ENCODE measurements around the gene ADORA1. TPM values are rescaled to one million over a fixed set of nuclear protein-coding genes. Genes with fewer than 3 reads are reported as not detected.

Gene ADORA1
- total and polyA plus RNA-seq, 2 of the 4 experiments (the other 2 are of a cell fraction) = 0.36 to 0.56 TPM

DNA sequence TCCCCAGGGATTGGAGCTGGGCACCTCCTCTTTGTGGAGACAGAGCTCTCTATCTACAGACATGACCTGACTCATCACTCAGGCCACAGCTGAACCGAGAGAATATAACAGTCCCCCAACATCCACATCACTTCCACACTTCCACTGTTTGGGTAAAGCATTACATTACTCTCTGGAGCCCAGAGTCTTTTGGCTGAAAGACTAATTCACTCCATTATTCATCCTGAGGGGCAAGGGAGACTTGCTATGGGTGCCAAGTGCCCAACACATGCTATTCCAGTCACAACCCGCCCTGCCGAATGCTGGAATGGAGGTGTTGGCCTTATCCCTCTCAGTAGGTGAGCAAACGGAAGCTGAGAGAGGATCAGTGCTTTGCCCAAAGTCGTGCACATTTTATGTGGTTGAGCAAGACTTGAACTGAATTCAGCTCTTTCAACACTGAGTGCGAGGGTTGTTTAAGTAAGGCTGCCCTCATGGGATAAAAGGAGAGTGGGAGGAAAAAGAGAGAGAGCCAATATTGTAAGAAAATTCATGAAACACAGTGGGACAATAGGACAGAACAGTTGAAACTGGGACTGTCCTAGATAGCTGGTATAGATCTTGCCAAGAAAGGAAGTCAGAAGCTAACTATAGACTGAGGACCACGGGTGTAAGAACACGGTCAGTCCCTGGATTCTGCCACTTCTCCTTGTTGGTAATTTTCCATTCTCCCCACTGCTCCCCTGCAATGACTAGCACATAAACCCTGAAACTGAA lies 72.5 kb downstream of the ADORA1 start:
- Histone ChIP-seq H3K23ac (ENCODE audit: low read depth, low read length) (peak overlapping the region; percentile 64; the same call in 1 of the 2 replicates), H3K4ac (ENCODE audit: low read depth, low read length) (peak overlapping the region; percentile 69), H3K18ac (ENCODE audit: low read depth, low read length) (peak overlapping the region; percentile 97), H2BK15ac (ENCODE audit: low read depth, low read length) (peak overlapping the region; percentile 68), H3K27me3 (ENCODE audit: control insufficient read depth, insufficient read depth, low read length) (no peaks in the 10 kb centered on the region), H4K8ac (ENCODE audit: low read depth in 2 of 2, low read length in 2 of 2) (peak overlapping the region; percentile 45 to 83), H3K4me1 (ENCODE audit: control insufficient read depth, insufficient read depth, low read length) (peaks cover 49% of the 10 kb centered on the region), H3K36me3 (ENCODE audit: control insufficient read depth, insufficient read depth, low read length) (no peaks in the 10 kb centered on the region), H3K14ac (replicated peaks; ENCODE audit: low read depth, low read length) (peak overlapping the region; percentile 77), H4K5ac (ENCODE audit: low read depth, low read length) (peak overlapping the region; percentile 95), H3K9me3 (ENCODE audit: control insufficient read depth, insufficient read depth, low read length) (no peaks in the 10 kb centered on the region), H2BK120ac (ENCODE audit: low read depth, low read length) (peak overlapping the region; percentile 90), H2AK9ac (replicated peaks; ENCODE audit: low read depth, low read length, poor library complexity) (no peak overlapping the region), H3K9ac (ENCODE audit: low read depth, low read length) (peak overlapping the region; percentile 59; the same call in 1 of the 2 replicates), H2AK5ac (ENCODE audit: low read depth, low read length) (peak overlapping the region; percentile 79), H3K27ac (ENCODE audit: insufficient read depth, low read length) (peak overlapping the region; percentile 93), H3K4me3 (ENCODE audit: insufficient read depth, low read depth, low read length) (no peak overlapping the region), H3K79me1 (ENCODE audit: low read depth in 1 of 2, low read length in 2 of 2) (no peaks in the 10 kb centered on the region), H3K9me1 (ENCODE audit: insufficient read depth, low read length) (peaks cover 17% of the 10 kb centered on the region), H4K20me1 (ENCODE audit: insufficient read depth, low read length) (no peaks in the 10 kb centered on the region), H2BK20ac (ENCODE audit: low read depth, low read length) (peak overlapping the region; percentile 66), H2AFZ (replicated peaks; ENCODE audit: low read length, poor library complexity) (peak overlapping the region; percentile 60), H2BK5ac (ENCODE audit: low read depth, low read length, poor library complexity, severe bottlenecking) (peak overlapping the region; percentile 90), H3K56ac (ENCODE audit: extremely low read depth, insufficient read depth, low read length) (no peak overlapping the region; the same call in 1 of the 2 replicates), H4K91ac (ENCODE audit: insufficient read depth, low read depth, low read length) (peak overlapping the region; percentile 82; the same call in 1 of the 2 replicates), H3K4me2 (ENCODE audit: low read depth, low read length) (peak overlapping the region; percentile 43)
- dilution Hi-C loops (cut with HindIII; ENCODE audit: low sequenced_read_pairs, unreplicated experiment) = no loop called here
- intact Hi-C loops (cut with micrococcal nuclease) = no loop called here
- CTCF ChIA-PET = interaction anchor here (1.0 to 1.1 kb wide), 2 partner anchors 16 to 18 kb away, joined by 3 to 4 read pairs; no protein-coding TSS in a partner anchor
- in situ Hi-C loops (cut with MboI; ENCODE audit: low sequenced_read_pairs) = no loop called here
- POLR2A ChIA-PET (ENCODE audit: unreplicated experiment) = no interaction called here
- no TSS peak for BruUV-seq (replicated peaks)
- DNase-seq (peak; percentile 81), ATAC-seq (ENCODE audit: low read depth) (peak; percentile 59)
- WGBS, 2 experiments (ENCODE audit: extremely low coverage in 2 of 2, insufficient read length in 1 of 2) = 0% methylated on average over 3 of the region's 8 CpGs; no CpG with 5 or more reads in 1 of the 2 experiments
- TF ChIP-seq MAZ (IDR thresholded peaks at IDR 0.05; ENCODE audit: borderline replicate concordance, low read depth, low read length) (no peak), CEBPB (IDR thresholded peaks at IDR 0.05; ENCODE audit: low read depth, low read length) (peak; percentile 91)

Measured in IMR-90 (cell line).